Central memory CD4-positive, alpha-beta T cell (primary cell): ENCODE results near the gene SRMS.
A peak's percentile ranks its signal among the peaks of the same experiment; 100 is the strongest.

Experiments used
- DNase-seq: peaks from one replicate; pipeline ENCODE4 v3.0.0; 2022
- total RNA-seq, 3 experiments: gene quantifications; one replicate each; lab custom pipeline; 2026; lab: John Stamatoyannopoulos, UW

The SRMS gene, protein sequence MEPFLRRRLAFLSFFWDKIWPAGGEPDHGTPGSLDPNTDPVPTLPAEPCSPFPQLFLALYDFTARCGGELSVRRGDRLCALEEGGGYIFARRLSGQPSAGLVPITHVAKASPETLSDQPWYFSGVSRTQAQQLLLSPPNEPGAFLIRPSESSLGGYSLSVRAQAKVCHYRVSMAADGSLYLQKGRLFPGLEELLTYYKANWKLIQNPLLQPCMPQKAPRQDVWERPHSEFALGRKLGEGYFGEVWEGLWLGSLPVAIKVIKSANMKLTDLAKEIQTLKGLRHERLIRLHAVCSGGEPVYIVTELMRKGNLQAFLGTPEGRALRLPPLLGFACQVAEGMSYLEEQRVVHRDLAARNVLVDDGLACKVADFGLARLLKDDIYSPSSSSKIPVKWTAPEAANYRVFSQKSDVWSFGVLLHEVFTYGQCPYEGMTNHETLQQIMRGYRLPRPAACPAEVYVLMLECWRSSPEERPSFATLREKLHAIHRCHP
- total RNA-seq = 0 to 0.39 (median 0) reads per million in 3 experiments

DNA sequence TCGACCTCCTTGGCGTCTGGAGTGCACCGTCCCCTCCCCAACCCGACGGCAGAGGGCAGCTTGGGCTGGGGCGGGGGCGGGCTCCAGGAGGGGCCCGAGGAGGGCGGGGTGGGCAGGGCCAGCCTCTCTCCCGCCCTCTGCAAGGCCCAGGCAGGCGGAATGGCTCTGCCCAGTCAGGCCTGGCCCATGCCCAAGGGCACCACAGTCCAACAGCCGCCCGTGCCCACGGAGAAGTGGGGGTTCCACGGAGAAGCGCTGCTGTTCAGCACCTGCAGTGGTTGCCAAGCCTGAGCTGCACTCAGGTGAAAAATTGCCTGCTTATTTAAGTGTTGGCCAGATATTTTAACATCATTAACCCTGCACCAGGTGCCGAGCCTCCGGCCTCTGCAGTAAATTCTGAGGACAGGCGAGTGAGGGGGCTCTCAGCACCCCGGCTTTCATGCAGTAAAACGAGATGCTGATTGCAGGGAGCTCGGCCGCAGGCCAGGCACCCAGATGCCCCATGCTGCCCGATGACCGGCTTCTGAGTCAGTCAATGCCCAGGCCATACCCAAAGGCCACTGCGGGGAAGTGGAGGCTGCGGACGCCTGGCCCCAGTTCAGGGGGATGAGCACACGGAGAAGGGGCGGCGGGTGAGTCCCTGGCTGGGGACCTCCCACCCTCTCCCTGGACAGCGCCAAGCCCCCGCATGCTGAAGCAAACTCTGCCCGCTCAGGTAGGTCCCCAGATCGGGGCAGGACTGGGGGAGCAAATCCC lies at the start of gene SRMS:
TSS of gene SRMS (minus strand) at position 25 of the 756 bp plus-strand sequence. CDS start 286 bp downstream, outside the sequence.
- no peak for DNase-seq

DNA sequence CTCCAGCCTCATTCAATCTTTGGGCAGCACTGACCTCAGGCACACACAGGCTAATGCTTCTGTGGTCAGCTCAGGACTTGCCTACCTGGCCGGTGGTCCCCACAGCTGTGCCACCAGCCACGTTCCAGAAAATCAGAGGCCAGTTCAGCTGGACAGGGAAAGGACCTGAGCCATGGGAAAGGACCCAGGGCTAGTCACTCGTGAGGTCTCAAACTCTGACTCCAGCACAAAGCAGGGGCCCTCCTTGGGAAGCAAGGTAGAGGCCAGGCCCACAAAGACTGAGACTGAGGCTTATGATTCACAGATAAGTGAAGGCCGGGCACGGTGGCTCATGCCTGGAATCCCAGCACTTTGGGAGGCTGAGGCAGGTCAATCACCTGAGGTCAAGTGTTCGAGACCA lies 48.9 kb upstream of the SRMS start:
- no peak for DNase-seq

DNA sequence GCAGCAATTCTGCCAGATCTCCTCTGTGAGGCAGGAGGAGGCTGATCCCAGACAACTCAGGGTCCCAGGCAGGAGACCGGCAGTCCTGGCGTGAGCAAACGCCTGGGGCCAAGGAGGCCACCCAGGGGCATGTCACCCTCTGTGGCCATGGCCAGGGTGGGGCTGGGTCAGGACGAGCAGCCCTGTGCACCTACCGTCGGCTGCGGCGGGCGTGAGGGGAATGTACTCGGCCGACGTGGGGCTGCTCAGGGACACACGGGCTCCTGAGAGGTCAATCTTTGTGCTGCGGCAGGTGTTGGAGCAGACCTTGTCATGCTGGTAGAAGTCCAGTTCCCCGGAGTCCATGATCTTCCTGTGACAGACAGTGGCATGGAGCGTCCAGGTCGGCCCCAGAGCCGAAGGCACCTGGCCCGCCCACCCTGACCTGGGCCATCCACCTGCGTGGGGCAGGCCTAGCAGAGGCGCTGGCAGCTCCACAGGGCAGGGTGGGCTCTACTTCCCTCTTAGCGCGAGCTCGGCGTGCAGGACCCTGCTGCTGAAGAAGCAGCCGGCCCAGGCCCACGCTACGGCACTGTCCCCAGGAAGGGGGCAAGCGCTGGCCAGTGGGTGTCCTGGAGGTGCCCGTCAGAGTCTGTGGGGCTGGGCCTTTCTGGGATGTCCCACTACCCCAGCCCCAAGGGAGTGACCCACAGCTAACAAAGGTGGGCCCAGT lies 48.0 kb upstream of the SRMS start:
- no peak for DNase-seq

DNA sequence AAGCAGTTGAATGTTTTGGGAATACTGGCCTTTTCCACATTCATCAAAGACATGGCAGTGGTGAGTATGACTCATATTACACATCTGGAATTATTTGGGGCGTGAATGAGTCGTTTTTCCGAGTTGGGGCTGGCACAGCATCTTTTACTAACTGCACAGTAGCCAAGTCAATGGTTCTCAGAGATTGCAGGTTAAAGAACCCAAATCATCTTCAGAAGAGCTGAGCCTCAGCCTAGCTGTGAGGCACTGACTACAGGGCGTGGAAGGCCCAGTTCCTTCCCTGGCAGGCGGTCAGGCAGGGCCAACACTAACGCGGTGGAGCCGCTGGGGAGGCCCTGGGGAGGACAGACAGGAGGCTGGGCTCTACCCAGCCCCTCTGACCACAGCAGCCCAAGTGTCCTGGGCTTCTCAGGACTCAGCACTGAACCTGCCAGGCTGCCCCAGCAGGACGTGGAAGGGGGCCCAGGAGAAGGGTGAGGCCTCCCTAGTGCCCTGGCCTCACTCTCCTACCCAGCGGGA lies 46.6 kb upstream of the SRMS start:
- DNase-seq = no peak

DNA sequence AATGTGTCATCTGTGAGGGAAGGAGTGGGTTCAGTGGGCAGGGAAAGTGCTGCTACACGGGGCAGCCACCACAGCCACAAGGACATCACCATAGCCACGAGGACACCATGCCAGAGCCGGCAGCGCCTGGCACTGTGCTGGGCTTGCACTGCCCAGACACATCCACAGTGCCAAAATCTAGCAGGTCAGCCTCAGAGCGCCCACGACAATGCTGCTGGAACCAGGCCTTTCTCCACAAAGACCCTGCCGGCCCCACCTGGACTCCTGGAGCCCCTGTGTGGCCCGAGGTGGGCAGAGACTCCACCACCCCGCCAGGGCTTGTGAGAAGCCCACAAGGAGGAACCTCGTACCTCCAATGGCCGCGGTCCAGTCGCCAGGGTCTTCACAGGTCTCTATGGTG lies 45.1 kb upstream of the SRMS start:
- DNase-seq = no peak

DNA sequence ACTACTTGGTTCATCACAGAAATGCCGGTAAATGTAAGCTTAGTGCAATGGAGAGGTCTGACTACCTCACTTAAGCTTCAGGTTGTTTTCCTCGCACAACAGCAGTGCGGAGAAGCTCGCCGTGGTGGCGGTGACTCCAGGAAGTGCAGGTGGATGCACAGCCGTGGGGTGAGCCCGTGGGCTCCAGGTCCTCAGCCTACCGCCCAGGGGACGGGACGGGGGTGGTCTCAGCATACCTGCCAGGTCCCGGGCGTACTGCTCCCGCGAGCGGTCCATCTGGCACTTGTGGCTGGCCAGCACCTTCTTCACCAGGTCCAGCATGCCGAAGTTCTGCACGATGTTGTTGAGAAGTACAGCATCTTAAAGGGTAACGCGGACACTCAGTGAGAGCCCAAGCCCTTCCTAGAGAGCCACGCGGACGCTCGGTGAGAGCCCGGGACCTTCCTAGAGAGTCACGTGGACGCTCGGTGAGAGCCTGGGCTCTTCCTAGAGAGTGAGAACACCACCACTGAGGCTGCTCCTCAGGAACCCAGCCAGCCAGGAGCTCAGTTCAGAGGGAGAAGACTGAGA lies 44.3 kb upstream of the SRMS start:
- DNase-seq = no peak

DNA sequence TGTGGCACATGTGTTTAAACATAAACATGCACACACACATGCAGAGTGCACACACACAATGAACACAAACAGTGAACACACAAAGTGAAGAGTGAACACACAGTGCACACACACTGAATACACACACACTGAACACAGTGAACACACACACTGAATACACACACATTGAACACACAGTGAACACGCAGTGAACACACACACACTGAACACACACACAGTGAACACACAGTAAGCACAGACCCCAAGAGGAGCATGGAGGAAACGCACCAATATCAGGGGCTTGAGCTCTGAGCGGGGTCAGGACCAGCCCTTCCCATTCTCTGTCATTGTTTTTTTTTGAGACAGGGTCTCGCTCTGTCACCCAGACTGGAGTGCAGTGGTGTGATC lies 43.6 kb upstream of the SRMS start:
- DNase-seq = no peak

DNA sequence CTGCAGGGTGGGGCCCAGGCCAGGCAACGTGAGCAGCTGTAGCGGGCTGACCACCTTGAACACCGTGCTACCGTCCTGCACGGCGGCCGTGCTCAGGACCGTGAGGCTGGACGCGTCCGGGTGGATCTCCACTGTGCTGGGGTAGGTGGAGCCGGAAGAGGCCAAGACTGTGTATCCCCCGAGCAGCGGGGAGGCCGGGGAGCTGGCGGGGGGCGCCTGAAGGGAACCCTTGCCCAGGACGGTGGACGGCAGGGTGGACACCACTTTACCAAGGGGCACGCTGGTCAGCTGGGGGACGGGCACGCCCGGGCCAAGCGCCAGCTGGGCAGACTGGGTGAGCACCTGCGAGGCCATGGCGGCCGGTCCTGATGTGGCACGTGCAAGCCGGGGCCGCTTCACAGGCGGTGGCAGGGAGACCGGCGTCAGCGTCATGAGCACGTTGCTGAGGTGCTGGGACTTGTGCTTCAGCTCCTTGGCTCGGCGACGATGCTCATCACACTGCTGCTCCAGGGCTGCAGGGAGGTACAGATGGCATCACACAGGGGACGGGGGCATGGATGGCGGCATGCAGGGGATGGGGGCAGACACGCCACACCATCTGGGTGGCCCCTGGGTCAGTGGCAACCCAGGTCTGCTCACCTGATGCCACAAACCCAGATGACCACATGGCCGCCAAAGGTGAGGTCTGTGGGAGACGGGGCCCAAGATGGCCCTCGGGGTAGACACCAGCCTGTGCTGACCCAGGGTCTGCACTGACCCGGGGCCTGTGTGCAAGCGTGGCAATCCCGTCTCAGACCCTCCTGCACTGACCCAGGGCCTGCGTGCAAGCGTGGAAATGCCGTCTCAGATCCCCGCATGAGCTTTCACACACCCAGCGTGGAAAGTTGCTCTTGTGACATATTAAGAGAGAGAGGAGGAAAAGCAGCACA lies 42.9 kb upstream of the SRMS start:
- no peak for DNase-seq

DNA sequence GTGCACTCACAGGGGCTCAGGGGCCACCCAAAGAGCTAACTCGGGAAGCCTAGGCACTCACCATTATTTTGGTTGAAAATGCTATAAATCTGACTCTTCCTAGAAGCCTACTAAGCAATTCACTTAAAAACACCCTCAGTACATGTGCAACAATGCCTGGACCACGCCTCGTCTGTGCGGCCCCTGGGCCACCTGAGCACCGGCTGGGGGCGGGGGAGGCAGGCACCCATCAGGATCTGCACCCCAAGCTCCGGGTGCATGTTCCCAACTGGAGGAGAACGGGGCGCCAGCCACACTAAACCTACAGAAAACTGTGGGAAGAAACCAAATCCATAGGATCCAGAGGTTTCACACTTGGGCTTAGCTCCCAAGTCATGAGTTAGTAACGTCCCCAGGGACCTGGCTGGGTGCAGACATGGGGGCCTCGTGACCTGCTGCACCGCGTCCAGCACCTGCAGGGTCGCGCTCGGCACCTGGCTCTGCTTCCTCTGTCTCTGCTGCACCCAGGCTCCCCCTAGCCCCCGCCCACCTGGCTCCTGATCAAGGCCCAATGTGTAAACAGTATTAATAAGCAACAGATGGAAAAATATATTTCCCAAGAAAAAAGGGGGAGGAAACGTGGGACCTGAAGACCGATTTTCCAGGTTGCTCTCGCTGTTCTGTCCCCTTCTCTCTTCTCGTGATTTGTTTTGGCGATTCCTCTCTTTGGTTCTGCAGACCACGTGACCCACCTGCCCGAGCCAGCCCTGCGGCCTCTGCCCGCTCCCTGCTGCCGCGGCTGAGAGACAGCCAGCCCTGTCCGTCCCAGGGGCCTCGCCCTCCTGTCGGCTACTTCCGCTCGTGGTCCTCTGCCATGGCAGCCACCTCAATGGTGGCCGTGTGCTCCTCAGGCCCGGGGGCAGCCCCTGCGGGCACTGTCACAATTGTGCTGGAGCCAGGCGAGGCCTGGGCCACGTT lies 42.0 kb upstream of the SRMS start:
- DNase-seq = no peak

DNA sequence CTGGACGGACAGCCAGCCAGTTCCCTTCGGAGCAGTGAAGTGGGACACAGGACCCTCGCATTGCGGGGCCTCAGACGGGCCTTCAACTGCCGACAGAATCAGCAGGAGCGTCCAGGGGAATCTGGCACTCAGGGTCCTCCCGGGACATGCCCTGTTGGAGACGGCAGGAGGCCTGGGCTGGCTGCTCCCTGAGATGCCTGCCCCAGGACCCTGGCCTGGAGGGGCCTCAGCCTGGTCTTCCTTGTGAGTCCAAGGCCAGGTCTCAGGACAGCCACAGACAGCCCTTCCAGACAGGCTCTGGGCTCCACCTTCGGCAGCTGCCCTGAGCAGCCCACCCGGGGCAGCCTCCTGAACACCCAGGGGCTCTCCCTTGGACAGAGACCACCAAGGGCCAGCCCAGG lies 41.1 kb upstream of the SRMS start:
- no peak for DNase-seq

DNA sequence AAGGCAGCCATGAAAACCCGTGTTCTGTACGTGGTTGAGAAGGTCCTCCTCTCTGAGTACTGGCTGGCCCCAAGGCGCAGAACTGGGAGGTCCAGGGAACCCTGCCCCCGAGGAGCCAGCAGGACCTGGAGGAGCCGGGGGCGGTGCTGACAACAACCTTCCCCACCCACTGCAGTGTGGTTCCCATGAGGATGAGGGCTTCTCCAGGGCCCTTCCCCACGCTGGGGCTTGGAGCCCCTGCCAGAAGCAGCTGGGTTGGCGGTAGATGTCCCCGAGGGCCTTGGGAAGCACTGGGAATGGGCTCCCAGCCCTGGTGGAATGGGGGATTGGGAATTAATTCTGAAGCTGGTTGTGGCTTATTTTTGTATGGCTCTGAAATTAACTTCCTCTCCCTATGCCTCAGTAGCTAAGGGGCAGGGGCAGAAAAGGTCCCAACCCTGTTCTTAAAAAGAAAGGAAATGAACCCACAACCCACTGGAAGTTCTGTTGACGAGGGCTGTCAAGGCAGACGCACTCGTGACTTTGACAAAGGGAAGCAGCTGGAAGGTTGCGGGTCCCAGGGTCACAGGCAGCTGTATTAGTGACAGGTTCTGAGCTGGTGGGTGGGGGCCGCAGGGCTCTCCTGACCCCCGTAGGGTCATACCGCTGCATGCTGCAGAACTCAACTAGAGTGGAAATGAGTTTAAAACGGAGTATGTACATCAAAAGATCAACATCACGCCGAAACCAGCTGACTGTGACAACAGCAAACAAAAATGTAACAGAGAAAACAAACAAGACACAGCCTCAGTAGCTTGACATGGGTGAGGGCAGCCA lies 40.4 kb upstream of the SRMS start:
- no peak for DNase-seq

DNA sequence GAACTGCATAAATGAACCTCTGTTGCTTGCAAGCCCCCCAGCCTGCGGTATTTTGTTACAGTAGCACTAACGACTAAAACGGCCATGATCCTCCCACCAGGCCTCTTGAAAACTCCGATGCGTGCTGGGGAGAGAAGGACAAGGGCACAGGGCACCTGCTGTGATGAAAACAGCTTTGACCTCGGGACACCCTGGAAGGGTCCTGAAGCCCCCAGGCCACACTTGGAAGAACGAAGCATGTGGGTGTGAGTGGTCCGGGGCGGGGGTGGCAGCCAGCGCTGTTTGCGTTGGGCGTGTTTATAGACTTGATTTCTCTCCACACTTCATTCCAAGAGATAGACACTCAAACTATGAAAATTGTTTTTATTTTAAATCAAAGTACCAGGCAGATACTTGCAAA lies 39.7 kb upstream of the SRMS start:
- no peak for DNase-seq

DNA sequence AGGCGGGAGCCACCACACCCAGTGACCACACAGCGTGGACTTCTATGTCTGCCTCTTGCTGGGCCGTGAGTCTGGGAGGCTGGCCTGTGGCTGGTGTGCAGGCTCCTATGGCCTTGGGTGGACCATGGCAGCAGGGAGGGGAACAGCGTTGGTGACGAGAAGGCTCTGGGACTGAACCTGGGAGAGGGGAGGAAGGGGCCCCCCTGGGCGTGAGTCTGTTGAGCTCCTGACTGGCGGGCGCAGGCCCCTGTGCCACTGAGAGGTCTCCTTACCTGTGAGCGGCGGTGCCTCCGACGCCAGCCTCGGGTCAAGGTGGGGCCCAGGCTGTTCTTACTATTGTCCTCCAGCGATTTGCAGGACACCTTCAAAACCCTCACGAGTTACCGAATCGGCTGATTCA lies 39.2 kb upstream of the SRMS start:
- no peak for DNase-seq

DNA sequence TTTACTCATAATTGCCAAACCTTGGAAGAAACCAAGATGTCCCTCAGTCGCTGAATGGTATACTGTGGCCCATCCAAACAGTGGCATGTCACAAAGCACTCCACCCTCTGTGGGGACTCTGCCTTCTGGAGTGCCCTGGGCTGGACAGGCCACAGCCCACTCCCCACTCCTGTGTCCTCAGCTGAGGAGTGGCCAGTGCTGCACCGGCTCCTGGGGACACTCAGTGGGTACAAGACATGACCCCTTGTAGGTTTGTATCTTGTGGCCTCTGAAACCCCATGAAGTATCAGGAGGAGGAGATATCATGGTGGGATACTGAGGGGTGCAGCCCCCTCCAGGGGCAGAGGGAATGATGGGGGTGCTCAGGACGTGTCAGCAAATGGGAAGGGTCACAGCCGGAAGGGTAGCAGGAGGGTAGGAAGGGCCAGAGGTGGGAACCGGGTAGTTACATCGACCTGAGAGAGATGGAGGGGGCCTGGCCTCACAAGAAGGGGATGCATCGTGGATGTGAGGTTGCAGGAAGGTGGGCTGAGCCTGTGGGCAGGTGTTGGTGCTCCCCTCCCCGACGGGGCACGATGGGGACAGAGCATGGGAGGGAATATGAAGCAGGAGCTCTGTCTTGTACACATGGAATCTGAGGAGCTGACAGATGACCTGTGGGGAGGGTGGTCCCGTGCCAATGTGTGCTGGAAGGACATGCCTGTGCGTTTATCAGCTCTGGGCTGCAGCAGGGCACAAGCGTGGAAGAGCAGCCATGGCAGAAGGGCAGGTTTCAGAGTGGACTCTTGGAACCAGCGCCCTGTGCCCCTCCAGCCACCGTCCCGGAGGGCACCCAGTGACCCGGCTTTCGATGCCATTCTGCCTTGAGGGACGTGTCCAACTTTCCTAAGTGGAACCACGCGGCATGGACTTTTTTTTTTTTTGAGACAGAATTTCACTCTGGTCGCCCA lies 38.3 kb upstream of the SRMS start:
- no peak for DNase-seq

DNA sequence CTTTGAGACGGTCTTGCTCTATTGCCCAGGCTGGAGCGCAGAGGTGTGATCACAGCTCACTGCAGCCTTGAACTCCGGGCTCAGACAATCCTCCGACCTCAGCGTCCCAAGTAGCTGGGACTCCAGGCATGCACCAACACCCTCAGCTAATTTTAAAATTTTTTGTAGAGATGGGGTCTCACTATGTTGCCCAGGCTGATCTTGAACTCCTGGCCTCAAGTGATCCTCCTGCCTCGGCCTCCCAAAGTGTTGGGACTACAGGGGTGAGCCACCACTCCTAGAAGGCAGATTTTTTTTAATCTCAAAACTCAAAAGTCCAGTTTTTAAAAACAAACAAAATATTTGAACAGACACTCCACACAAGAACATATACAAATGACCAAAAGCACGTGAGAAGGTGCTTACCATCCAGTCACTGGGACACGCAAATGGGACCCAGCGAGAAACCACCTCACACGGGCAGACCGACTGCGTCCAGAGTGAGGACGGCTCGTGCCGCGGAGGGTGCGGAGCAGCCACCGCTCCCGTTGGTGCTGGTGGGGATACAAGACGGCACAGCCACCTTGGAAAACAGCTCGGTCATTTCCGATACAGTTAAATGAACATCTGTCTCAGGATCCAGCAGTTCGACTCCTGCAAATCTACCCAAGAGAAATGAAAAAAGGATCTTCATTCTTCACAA lies 35.0 kb upstream of the SRMS start:
- no peak for DNase-seq

DNA sequence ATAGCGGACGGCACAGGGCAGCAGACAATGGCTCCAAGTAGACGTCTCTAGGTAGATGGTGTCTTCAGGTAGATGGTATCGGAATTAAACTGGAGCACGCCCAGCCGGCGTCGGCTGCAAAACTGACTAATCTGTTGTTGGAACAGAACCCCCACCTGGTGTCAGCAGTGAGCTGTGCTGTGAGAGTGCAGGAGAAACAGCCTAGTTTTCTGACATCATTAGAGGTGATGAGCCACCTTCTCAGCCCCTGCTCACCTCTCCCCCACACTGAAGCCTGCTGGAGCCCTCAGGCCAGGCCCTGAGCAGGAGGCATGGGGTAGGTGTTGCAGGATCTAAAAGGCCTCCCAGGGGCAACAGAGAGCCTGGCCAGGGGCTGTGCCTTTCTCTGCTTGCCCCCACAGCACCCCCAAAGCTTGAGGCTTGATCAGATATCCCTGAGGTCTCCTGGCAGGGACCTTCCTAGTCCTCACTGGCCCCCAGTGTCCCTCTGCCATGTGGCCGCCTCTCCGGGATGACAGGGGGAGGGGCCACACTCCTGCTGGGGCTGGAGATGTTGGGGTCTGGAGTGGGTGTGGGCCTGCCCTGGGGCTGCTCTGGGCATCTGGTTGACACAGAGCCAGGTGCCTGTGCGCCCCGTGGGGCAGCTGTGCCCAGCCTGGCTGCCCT lies 33.4 kb upstream of the SRMS start:
- DNase-seq = peak; percentile 68
